Thoracic aorta (tissue), 2 donors: ENCODE data around the gene CLSTN2. TPM values are rescaled to one million over a fixed set of nuclear protein-coding genes. Genes with fewer than 3 reads are reported as not detected.

Experiments used
- ATAC-seq: fragments of 150-250 bp; one replicate; pipeline ENCODE4 v1.8.0; 2017; ENCODE audit warnings: low read depth; ENCODE audit not compliant: insufficient number of reproducible peaks, low FRiP score
- DNase-seq: peaks from one replicate; pipeline ENCODE4 v3.0.0-alpha.2; 2020; ENCODE audit warnings: low spot score
- H3K27ac ChIP-seq, 2 donors: fragments of 200-600 bp; sonication (generic); 1 replicate in 1 of 2; 2 replicates in 1 of 2; pipeline ENCODE4 v1.5.1; 2016; ENCODE audit warnings: mild to moderate bottlenecking in 2 of 2, moderate library complexity in 2 of 2
- H3K27me3 ChIP-seq: fragments of 200-600 bp; sonication (generic); replicated peaks from 2 replicates; pipeline ENCODE4 v1.6.0; 2016; ENCODE audit warnings: mild to moderate bottlenecking; ENCODE audit not compliant: insufficient read depth
- H3K36me3 ChIP-seq: fragments of 200-600 bp; sonication (generic); one replicate; pipeline ENCODE4 v1.5.1; 2016
- H3K4me1 ChIP-seq, 2 donors: fragments of 200-600 bp; sonication (generic); 1 replicate in 1 of 2; 2 replicates in 1 of 2; pipeline versions ENCODE4 v1.5.1 to v1.6.0; 2016; ENCODE audit warnings: low read depth in 2 of 2, mild to moderate bottlenecking in 1 of 2; ENCODE audit not compliant: control insufficient read depth in 1 of 2
- H3K4me3 ChIP-seq: fragments of 200-600 bp; sonication (generic); 2 replicates; pipeline ENCODE4 v1.5.1; 2016; ENCODE audit warnings: mild to moderate bottlenecking
- H3K9me3 ChIP-seq: fragments of 200-600 bp; sonication (generic); 2 replicates; pipeline ENCODE4 v1.5.1; 2016
- CTCF ChIP-seq: fragments of 200-600 bp; sonication (generic); IDR thresholded peaks from one replicate; pipeline ENCODE4 v1.5.1; 2019; ENCODE audit warnings: antibody characterized with exemption
- total RNA-seq, 2 donors: library from RNA; depleted of rRNA; stranded (reverse); fragments of >200 nt; gene quantifications; one replicate each; pipeline versions ENCODE4 v1.1.0 to v1.2.3, GENCODE V29; 2016

Gene CLSTN2
- total RNA-seq, 2 donors from 2014 or later, result 7.6 to 15.7 TPM

GRCh38 chr3:140332131-140332530 is 397.1 kb downstream of the CLSTN2 start:
- Histone ChIP-seq H3K27me3 (no peaks in the 10 kb centered on the region), H3K27ac (no peak overlapping the region), H3K4me3 (no peak overlapping the region), H3K36me3 (no peaks in the 10 kb centered on the region), H3K4me1 (no peaks in the 10 kb centered on the region), H3K9me3 (no peaks in the 10 kb centered on the region)
- no peak for ATAC-seq
- DNase-seq, result no peak
- no peak for TF ChIP-seq CTCF

- Histone ChIP-seq H3K4me1 (no peaks in the 10 kb centered on the region), H3K36me3 (no peaks in the 10 kb centered on the region), H3K27me3 (no peaks in the 10 kb centered on the region), H3K4me3 (no peak overlapping the region), H3K27ac (no peak overlapping the region), H3K9me3 (no peaks in the 10 kb centered on the region)
- TF ChIP-seq CTCF, result no peak
- ATAC-seq, result no peak
- no peak for DNase-seq
Measured at GRCh38 chr3:140334132-140334929, 399.3 kb downstream of the CLSTN2 start.

GRCh38 chr3:140336465-140336864 is 401.5 kb downstream of the CLSTN2 start:
- H3K4me3 ChIP-seq, result no peak overlapping the region
- H3K27ac ChIP-seq, result no peak overlapping the region
- H3K36me3 ChIP-seq, result no peaks in the 10 kb centered on the region
- ATAC-seq (no peak), DNase-seq (no peak)
- H3K27me3 ChIP-seq, result no peaks in the 10 kb centered on the region
- H3K9me3 ChIP-seq, result no peaks in the 10 kb centered on the region
- no peaks in the 10 kb centered on the region for H3K4me1 ChIP-seq
- no peak for TF ChIP-seq CTCF

GRCh38 chr3:140338916-140339315 is 403.9 kb downstream of the CLSTN2 start:
- Histone ChIP-seq H3K27ac (no peak overlapping the region), H3K4me1 (no peaks in the 10 kb centered on the region), H3K9me3 (peaks cover 3% of the 10 kb centered on the region), H3K36me3 (no peaks in the 10 kb centered on the region), H3K4me3 (no peak overlapping the region), H3K27me3 (no peaks in the 10 kb centered on the region)
- no peak for DNase-seq
- TF ChIP-seq CTCF, result no peak
- ATAC-seq, result no peak

- Histone ChIP-seq H3K27me3 (no peaks in the 10 kb centered on the region), H3K36me3 (no peaks in the 10 kb centered on the region), H3K27ac (no peak overlapping the region), H3K4me3 (no peak overlapping the region), H3K9me3 (peaks cover 3% of the 10 kb centered on the region), H3K4me1 (no peaks in the 10 kb centered on the region)
- TF ChIP-seq CTCF, result no peak
- DNase-seq (no peak), ATAC-seq (no peak)
Measured at GRCh38 chr3:140341203-140341602, 406.2 kb downstream of the CLSTN2 start.
